AG04450 (cell line): Measurements from ENCODE around the gene MAGI2. TPM values are rescaled to one million over a fixed set of nuclear protein-coding genes. Genes with fewer than 3 reads are reported as not detected.
"Not testable (repeated sequence)": the region's sequence is repeated elsewhere in the genome, so short reads cannot be mapped to it uniquely, and the experiment has no call there.

Experiments used
- CTCF ChIA-PET: fragments of 300-600, 350-600 bp; formaldehyde crosslinking; extraction: SDS; loops from one replicate; lab custom pipeline; 2022; ENCODE audit warnings: antibody characterized with exemption, inconsistent platforms; lab: Charles Lee
- POLR2A ChIA-PET: fragments of 350-600 bp; formaldehyde crosslinking; extraction: SDS; loops from one replicate; lab custom pipeline; 2021; ENCODE audit warnings: antibody characterized with exemption, inconsistent platforms; lab: Yijun Ruan, JAX
- DNase-seq: peaks from one replicate; pipeline ENCODE4 v3.0.0-alpha.2; 2011; ENCODE audit warnings: low read depth, low spot score
- H3K27ac ChIP-seq: one replicate; pipeline ENCODE4 v1.5.1; 2012; ENCODE audit warnings: low read depth, low read length, control low read depth
- H3K27me3 ChIP-seq: one replicate; pipeline ENCODE4 v1.6.0; 2012; ENCODE audit warnings: low read length; ENCODE audit not compliant: control insufficient read depth, insufficient read depth
- H3K4me3 ChIP-seq: 2 replicates; pipeline ENCODE4 v1.5.1; 2011; ENCODE audit warnings: mild to moderate bottlenecking, low read depth, low read length, control low read depth
- H3K9me3 ChIP-seq: 2 replicates; pipeline ENCODE4 v1.5.1; 2012; ENCODE audit warnings: low read length; ENCODE audit not compliant: control insufficient read depth, insufficient read depth
- polyA plus RNA-seq: library from polyadenylated mRNA; depleted of rRNA; stranded (reverse); fragments of >200 nt; gene quantifications from 2 replicates; pipeline ENCODE4 v1.2.3, GENCODE V29; 2011
- TF ChIP-seq, protein P1 (sequence below): IDR thresholded peaks from 2 replicates; pipeline ENCODE4 v1.5.1; 2011; ENCODE audit warnings: low read depth, low read length, control low read depth, inconsistent platforms

The MAGI2 gene
- polyA plus RNA-seq, 1 experiment, result 2.3 TPM

DNA sequence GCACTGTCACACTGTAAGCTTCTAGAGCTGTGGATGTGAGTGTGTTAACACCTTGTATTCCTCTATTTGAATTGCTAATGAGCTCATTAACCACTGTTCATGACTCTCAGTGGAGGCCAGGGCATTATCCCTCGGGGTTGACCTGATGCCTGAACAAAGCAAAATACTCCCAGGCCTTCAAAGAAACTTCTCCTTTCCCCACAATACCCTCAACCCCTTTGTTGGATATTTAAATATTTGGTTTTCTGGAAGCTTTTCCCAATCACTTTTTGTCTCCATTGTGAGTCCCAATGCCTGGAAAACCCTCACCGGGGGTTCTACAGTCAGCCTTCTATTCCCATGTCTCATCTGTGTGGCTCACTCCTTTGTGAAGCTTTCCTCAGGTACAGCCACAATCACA lies 874.8 kb downstream of the MAGI2 start:
- TF ChIP-seq, protein P1, sequence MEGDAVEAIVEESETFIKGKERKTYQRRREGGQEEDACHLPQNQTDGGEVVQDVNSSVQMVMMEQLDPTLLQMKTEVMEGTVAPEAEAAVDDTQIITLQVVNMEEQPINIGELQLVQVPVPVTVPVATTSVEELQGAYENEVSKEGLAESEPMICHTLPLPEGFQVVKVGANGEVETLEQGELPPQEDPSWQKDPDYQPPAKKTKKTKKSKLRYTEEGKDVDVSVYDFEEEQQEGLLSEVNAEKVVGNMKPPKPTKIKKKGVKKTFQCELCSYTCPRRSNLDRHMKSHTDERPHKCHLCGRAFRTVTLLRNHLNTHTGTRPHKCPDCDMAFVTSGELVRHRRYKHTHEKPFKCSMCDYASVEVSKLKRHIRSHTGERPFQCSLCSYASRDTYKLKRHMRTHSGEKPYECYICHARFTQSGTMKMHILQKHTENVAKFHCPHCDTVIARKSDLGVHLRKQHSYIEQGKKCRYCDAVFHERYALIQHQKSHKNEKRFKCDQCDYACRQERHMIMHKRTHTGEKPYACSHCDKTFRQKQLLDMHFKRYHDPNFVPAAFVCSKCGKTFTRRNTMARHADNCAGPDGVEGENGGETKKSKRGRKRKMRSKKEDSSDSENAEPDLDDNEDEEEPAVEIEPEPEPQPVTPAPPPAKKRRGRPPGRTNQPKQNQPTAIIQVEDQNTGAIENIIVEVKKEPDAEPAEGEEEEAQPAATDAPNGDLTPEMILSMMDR, result no peak
- Histone ChIP-seq H3K27me3 (no peaks in the 10 kb centered on the region), H3K9me3 (no peaks in the 10 kb centered on the region), H3K4me3 (no peak overlapping the region), H3K27ac (no peak overlapping the region)
- ChIA-PET CTCF (no interaction called here), POLR2A (no interaction called here)
- DNase-seq, result no peak

DNA sequence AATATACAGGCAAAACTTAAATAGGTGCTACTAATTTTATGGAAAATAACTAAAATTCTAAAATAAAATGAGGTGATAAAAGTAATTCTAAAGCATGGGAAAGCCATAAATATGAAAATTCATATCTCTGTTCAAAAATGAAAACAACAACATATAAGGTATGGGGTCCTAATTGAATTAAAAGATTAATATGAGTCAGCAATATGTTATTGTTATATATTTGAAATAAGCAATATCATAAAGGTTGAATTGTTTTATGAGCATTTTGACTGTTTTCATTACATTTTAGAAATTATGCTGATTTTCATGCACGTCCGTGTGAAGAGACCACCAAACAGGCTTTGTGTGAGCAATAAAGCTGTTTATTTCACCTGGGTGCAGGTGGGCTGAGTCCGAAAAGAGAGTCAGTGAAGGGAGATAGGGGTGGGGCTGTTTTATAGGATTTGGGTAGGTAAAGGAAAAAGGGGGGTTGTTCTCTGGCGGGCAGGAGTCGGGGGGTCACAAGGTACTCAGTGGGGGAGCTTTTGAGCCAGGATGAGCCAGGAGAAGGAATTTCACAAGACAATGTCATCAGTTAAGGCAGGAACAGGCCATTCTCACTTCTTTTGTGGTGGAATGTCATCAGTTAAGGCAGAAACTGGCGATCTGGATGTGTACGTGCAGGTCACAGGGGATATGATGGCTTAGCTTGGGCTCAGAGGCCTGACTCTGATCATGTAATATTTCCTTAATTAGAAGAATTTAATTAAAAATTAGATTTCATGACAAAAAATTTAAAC lies 876.1 kb downstream of the MAGI2 start:
- H3K9me3 ChIP-seq, H3K27me3 ChIP-seq, DNase-seq, H3K27ac ChIP-seq, H3K4me3 ChIP-seq, CTCF ChIA-PET, POLR2A ChIA-PET: not testable (repeated sequence)

- H3K9me3 ChIP-seq, result no peaks in the 10 kb centered on the region
- no peaks in the 10 kb centered on the region for H3K27me3 ChIP-seq
- no peak overlapping the region for H3K4me3 ChIP-seq
- TF ChIP-seq, protein P1, result no peak
- POLR2A ChIA-PET, result no interaction called here
- no peak overlapping the region for H3K27ac ChIP-seq
- no peak for DNase-seq
- CTCF ChIA-PET, result no interaction called here
Measured at GRCh38 chr7:78576236-78576635, 877.2 kb downstream of the MAGI2 start.

DNA sequence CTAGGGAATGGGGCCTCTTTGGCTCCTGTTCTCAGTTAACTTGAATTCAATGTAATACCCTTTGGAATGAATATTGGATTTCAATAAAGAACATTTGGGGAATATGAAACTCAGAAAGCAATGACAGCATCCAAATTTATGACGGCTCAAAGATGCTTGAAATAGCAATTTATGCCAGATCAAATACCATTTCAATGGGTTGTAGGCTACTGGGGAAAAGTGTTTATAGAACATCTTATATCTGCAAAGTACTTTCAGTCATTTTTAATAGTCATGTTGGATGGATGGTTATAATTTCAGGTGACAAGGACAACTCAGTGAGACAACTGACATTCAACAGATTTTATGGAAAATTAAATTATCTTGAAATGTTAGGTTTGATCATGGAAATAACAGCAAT lies 882.2 kb downstream of the MAGI2 start:
- no peaks in the 10 kb centered on the region for H3K27me3 ChIP-seq
- H3K9me3 ChIP-seq, result no peaks in the 10 kb centered on the region
- no peak overlapping the region for H3K4me3 ChIP-seq
- H3K27ac ChIP-seq, result no peak overlapping the region
- CTCF ChIA-PET, result no interaction called here
- no peak for DNase-seq
- POLR2A ChIA-PET, result no interaction called here
- TF ChIP-seq, protein P1, result no peak

- TF ChIP-seq, protein P1, result no peak
- POLR2A ChIA-PET, result no interaction called here
- no peaks in the 10 kb centered on the region for H3K9me3 ChIP-seq
Measured at GRCh38 chr7:78568690-78569089, 884.8 kb downstream of the MAGI2 start.

More at GRCh38 chr7:78568690-78569089, 884.8 kb downstream of the MAGI2 start:
- no peak for DNase-seq
- Histone ChIP-seq H3K4me3 (no peak overlapping the region), H3K27ac (no peak overlapping the region), H3K27me3 (no peaks in the 10 kb centered on the region)
- CTCF ChIA-PET, result no interaction called here
